ENCODE results near the gene ZNF385C. TPM values are rescaled to one million over a fixed set of nuclear protein-coding genes. Genes with fewer than 3 reads are reported as not detected.

Gene ZNF385C
- total and polyA plus RNA-seq, 2 of the 13 experiments (the other 11 are each of a cell fraction or from before 2014, with no cell fraction given): 2.3 to 6.1 TPM

GRCh38 chr17:42002792-42003301 lies 95.4 kb downstream of the ZNF385C start (continued):
- TF ChIP-seq HNRNPUL1 (IDR thresholded peaks at IDR 0.05; ENCODE audit: low read depth, low read length): no peak
- no peak for TF ChIP-seq HMG20A (CRISPR knock-in tag; IDR thresholded peaks at IDR 0.05; ENCODE audit: borderline replicate concordance)
- TF ChIP-seq NFYB (CRISPR knock-in tag; IDR thresholded peaks at IDR 0.05): no peak
- no peak for TF ChIP-seq GABPA (IDR thresholded peaks at IDR 0.05; ENCODE audit: low read depth, low read length)
- TF ChIP-seq GABPA (CRISPR knock-in tag; IDR thresholded peaks at IDR 0.05; ENCODE audit: low read depth): peak; percentile 34; the same call in 1 of the 2 replicates
- no peak for TF ChIP-seq ZNF746 (CRISPR knock-in tag; IDR thresholded peaks at IDR 0.05)
- TF ChIP-seq KLF11 (CRISPR knock-in tag; IDR thresholded peaks at IDR 0.05): no peak
- no peak for TF ChIP-seq DNMT3B (CRISPR knock-in tag; conservative IDR thresholded peaks at IDR 0.05)
- TF ChIP-seq AHDC1 (CRISPR knock-in tag; IDR thresholded peaks at IDR 0.05; ENCODE audit: borderline replicate concordance): peak; percentile 42; the same call in 1 of the 2 replicates
- TF ChIP-seq HNRNPK (IDR thresholded peaks at IDR 0.05; ENCODE audit: low read depth, low read length, poor library complexity, severe bottlenecking): no peak
- peak; percentile 39; the same call in 1 of the 2 replicates for TF ChIP-seq CREM (IDR thresholded peaks at IDR 0.05)
- TF ChIP-seq CREM (CRISPR knock-in tag; IDR thresholded peaks at IDR 0.05): no peak
- TF ChIP-seq ZNF570 (CRISPR knock-in tag; IDR thresholded peaks at IDR 0.05; ENCODE audit: borderline replicate concordance): no peak
- TF ChIP-seq TOE1 (CRISPR knock-in tag; IDR thresholded peaks at IDR 0.05): no peak
- no peak for TF ChIP-seq GFI1 (CRISPR knock-in tag; IDR thresholded peaks at IDR 0.05; ENCODE audit: borderline replicate concordance)
- TF ChIP-seq ZNF552 (CRISPR knock-in tag; IDR thresholded peaks at IDR 0.05; ENCODE audit: borderline replicate concordance): no peak
- no peak; the same call in 1 of the 2 replicates for TF ChIP-seq ARID3A (IDR thresholded peaks at IDR 0.05; ENCODE audit: low read depth, low read length)
- TF ChIP-seq ZBTB44 (CRISPR knock-in tag; IDR thresholded peaks at IDR 0.05): no peak
- TF ChIP-seq ZNF761 (CRISPR knock-in tag; conservative IDR thresholded peaks at IDR 0.05): no peak
- TF ChIP-seq STAT5B (CRISPR knock-in tag; IDR thresholded peaks at IDR 0.05): no peak
- TF ChIP-seq TAF1 (CRISPR knock-in tag; IDR thresholded peaks at IDR 0.05): no peak
- no peak for TF ChIP-seq ZSCAN12 (CRISPR knock-in tag; IDR thresholded peaks at IDR 0.05)
